H1 (cell line): ENCODE results near the gene FBXO28. TPM values are rescaled to one million over a fixed set of nuclear protein-coding genes. Genes with fewer than 3 reads are reported as not detected.

ENCODE experiments used
- ASH2L ChIP-seq: fragments of 200-600, 300-600 bp; sonication (generic); IDR thresholded peaks from one replicate; pipeline ENCODE4 v1.7.1; 2017; ENCODE audit warnings: low read length
- E2F6 ChIP-seq: IDR thresholded peaks from 2 replicates; pipeline ENCODE4 v1.6.1; 2012; ENCODE audit warnings: inconsistent platforms
- SAP30 ChIP-seq: fragments of 300-600 bp; sonication (generic); IDR thresholded peaks from 2 replicates; pipeline ENCODE4 v1.7.1; 2012; ENCODE audit warnings: low read length, moderate library complexity, mild to moderate bottlenecking, inconsistent platforms; ENCODE audit not compliant: insufficient read depth, insufficient replicate concordance
- polyA plus RNA-seq, 7 experiments: library from polyadenylated mRNA; depleted of rRNA in 3 of 7; stranded (reverse) in 5 of 7; unstranded in 2 of 7; fragments of >200 nt in 5 of 7; fragments of 200-250 nt in 2 of 7; gene quantifications; 1 replicate in 5 of 7; 2 replicates in 1 of 7; 4 replicates in 1 of 7; pipeline versions ENCODE4 v1.2.1 to v1.2.3, GENCODE V29; 2011 to 2013; ENCODE audit warnings: missing spikeins in 2 of 7, mixed read lengths in 2 of 7
- total RNA-seq: library from RNA; stranded (reverse); fragmentation: NEBNext Ultra II Directional; extraction: Animal tissue kit (Norgen Biotek cat#: 25700); gene quantifications from 2 replicates; pipeline ENCODE4 v1.2.1, GENCODE V29; 2021

FBXO28 gene
- total and polyA plus RNA-seq, 2 of the 8 experiments (the other 6 are each of a cell fraction or from before 2014, with no cell fraction given): 10.3 to 42.5 TPM

GRCh38 chr1:224109981-224110380 lies 3.9 kb upstream of the FBXO28 start (continued):
- TF ChIP-seq E2F6 (no peak), ASH2L (no peak), SAP30 (no peak)
